ENCODE data around the gene STIMATE. TPM values are rescaled to one million over a fixed set of nuclear protein-coding genes. Genes with fewer than 3 reads are reported as not detected.

The STIMATE gene
- polyA plus RNA-seq, 6 donors from 2014 or later = 3.6 to 10.2 (median 5.9) TPM

- DNase-seq = no peak
- Mint-ChIP-seq H3K9me3 (peaks cover 0 to 2% (median 0%) of the 10 kb centered on the region in 7 donors), H3K27me3 (no peaks in the 10 kb centered on the region), H3K4me1 (peaks cover 0 to 10% (median 3%) of the 10 kb centered on the region in 3 donors), H3K36me3 (peaks cover 4 to 26% of the 10 kb centered on the region in 2 donors), H3K4me3 (no peak overlapping the region), H3K27ac (no peak overlapping the region)
- ATAC-seq (ENCODE audit: low read depth in 2 of 2) = no peak
Measured at GRCh38 chr3:52841981-52842340, 55.4 kb downstream of the STIMATE start.

DNA sequence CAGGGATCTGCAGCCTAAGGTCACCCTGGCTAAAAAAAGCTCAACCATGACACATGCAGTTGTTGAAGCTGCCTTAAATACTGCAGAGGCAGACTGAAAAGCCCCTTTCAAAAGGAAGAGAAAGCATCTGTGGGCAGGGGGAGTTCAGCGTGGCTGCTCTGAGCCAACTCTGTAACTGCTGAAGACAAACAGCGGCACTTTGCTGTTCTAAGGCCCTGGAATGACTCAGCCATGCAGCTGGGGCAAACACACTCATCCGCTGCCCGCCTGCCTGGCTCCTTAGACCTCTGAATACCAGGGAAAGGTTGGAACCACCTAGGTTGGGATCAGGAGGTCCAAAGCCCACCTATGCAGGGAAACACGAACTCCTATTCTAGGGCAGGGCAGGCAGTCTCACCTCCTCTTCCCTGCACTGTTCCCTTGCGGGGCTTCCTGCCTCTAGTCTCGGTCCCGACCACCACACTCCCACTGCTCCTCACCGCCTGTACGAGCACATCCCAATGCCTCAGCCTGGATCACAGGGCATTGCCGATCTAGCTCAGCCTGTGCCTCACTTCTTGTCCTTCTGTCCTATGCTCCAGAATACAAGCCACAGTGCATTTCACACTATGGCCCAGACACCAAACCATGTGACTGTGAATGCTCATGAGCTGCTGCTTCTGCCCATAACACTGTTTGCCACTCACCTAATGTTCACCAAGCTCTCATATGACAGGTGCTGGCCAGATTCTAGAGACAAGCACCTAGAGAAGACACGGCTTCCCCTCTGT, 56.0 kb downstream of the STIMATE start:
- no peaks in the 10 kb centered on the region for H3K27me3 Mint-ChIP-seq
- DNase-seq (no peak), ATAC-seq (ENCODE audit: low read depth in 2 of 2) (no peak)
- peak overlapping the region in 2 of 6 donors; percentile 47 to 66 for H3K27ac Mint-ChIP-seq
- peaks cover 0 to 2% (median 0%) of the 10 kb centered on the region in 7 donors for H3K9me3 Mint-ChIP-seq
- peaks cover 0 to 7% (median under 1%) of the 10 kb centered on the region in 3 donors for H3K4me1 Mint-ChIP-seq
- peaks cover 4 to 26% of the 10 kb centered on the region in 2 donors for H3K36me3 Mint-ChIP-seq
- H3K4me3 Mint-ChIP-seq = no peak overlapping the region

- Mint-ChIP-seq H3K9me3 (peaks cover 0 to 2% (median 0%) of the 10 kb centered on the region in 7 donors), H3K27me3 (no peaks in the 10 kb centered on the region), H3K4me1 (peaks cover 0 to 5% (median 0%) of the 10 kb centered on the region in 3 donors), H3K36me3 (peaks cover 4 to 26% of the 10 kb centered on the region in 2 donors), H3K4me3 (peak overlapping the region in 1 of 8 donors; percentile 69), H3K27ac (peak overlapping the region in 2 of 6 donors; percentile 10 to 86)
- ATAC-seq (ENCODE audit: low read depth in 2 of 2) = no peak
- DNase-seq = no peak
Measured at GRCh38 chr3:52839892-52840545, 57.3 kb downstream of the STIMATE start.

- Mint-ChIP-seq H3K9me3 (no peaks in the 10 kb centered on the region), H3K4me3 (no peak overlapping the region), H3K36me3 (peaks cover 4 to 26% of the 10 kb centered on the region in 2 donors), H3K27me3 (no peaks in the 10 kb centered on the region), H3K4me1 (peaks cover 0 to 5% (median 0%) of the 10 kb centered on the region in 3 donors), H3K27ac (no peak overlapping the region)
- DNase-seq (no peak), ATAC-seq (ENCODE audit: low read depth in 2 of 2) (no peak)
Measured at GRCh38 chr3:52839268-52839575, 58.1 kb downstream of the STIMATE start.

DNA sequence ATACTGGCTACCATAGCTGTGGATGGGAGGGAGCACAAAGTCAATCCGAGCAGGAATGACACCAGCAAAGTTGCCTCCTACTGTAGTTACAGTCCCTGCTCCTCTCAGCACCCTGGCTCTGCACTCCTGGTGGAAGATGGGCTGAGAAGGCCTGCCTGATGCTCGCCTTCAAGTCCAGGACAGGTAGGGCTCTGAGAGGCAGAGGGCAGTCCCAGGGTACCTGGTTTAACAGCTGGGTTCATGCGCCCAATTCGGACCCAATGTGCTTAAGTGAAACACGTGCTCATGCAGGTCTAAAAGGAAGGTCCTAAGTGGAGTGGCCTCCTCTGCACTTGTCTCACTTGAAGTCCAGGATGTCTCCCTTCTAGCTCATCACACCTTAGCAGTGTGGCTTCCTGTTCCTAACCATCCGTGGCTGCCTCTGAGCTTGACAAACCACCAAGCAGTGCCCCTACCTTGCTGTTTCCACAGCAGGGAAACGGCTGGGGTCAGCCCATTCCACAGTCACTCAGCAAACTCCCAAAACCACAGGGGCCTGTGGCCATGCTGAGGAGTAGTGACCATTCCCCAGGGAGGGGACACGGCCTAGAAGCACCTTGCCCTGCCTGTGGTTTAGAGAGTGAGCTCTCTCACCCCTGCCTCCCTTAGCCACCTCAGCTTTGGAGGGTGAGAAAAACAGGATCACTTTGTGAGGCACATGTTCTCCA, 58.6 kb downstream of the STIMATE start:
- Mint-ChIP-seq H3K36me3 (peaks cover 4 to 26% of the 10 kb centered on the region in 2 donors), H3K27ac (peak overlapping the region in 1 of 6 donors; percentile 26), H3K4me3 (no peak overlapping the region), H3K9me3 (no peaks in the 10 kb centered on the region), H3K4me1 (peaks cover 0 to 5% (median 0%) of the 10 kb centered on the region in 3 donors), H3K27me3 (no peaks in the 10 kb centered on the region)
- DNase-seq (no peak), ATAC-seq (ENCODE audit: low read depth in 2 of 2) (no peak)

DNA sequence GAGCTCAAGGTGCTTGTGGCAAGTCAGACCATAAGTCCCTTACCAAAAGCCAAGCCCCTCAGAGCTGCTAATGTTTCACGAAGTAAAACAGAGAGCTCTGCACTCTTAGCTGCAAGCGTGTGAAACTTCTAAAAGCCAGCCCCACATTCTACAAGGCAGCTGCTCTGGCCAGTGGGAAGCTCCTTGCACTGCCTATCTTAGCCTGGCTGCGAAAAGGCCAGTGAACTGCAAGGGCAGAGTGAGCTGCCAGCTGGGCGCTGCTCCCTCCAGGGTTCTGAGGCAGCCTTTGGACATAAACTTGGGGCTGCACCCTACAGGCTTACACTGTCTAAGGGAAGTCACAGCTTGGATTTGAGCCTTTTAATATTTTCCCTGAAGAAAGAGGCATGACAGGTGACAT, 60.4 kb downstream of the STIMATE start:
- ATAC-seq (ENCODE audit: low read depth in 2 of 2) (no peak), DNase-seq (no peak)
- H3K4me1 Mint-ChIP-seq = peaks cover 0 to 5% (median 0%) of the 10 kb centered on the region in 3 donors
- H3K36me3 Mint-ChIP-seq = peaks cover 4 to 17% of the 10 kb centered on the region in 2 donors
- peak overlapping the region in 2 of 6 donors; percentile 53 to 81 for H3K27ac Mint-ChIP-seq
- H3K27me3 Mint-ChIP-seq = no peaks in the 10 kb centered on the region
- H3K4me3 Mint-ChIP-seq = no peak overlapping the region
- no peaks in the 10 kb centered on the region for H3K9me3 Mint-ChIP-seq

GRCh38 chr3:52836471-52836845, 60.9 kb downstream of the STIMATE start:
- H3K9me3 Mint-ChIP-seq = no peaks in the 10 kb centered on the region
- peaks cover 0 to 5% (median 0%) of the 10 kb centered on the region in 3 donors for H3K4me1 Mint-ChIP-seq
- H3K27me3 Mint-ChIP-seq = no peaks in the 10 kb centered on the region
- H3K4me3 Mint-ChIP-seq = no peak overlapping the region
- DNase-seq = no peak
- peak overlapping the region in 2 of 6 donors; percentile 53 to 81 for H3K27ac Mint-ChIP-seq
- peaks cover 4 to 12% of the 10 kb centered on the region in 2 donors for H3K36me3 Mint-ChIP-seq
- no peak for ATAC-seq (ENCODE audit: low read depth in 2 of 2)

DNA sequence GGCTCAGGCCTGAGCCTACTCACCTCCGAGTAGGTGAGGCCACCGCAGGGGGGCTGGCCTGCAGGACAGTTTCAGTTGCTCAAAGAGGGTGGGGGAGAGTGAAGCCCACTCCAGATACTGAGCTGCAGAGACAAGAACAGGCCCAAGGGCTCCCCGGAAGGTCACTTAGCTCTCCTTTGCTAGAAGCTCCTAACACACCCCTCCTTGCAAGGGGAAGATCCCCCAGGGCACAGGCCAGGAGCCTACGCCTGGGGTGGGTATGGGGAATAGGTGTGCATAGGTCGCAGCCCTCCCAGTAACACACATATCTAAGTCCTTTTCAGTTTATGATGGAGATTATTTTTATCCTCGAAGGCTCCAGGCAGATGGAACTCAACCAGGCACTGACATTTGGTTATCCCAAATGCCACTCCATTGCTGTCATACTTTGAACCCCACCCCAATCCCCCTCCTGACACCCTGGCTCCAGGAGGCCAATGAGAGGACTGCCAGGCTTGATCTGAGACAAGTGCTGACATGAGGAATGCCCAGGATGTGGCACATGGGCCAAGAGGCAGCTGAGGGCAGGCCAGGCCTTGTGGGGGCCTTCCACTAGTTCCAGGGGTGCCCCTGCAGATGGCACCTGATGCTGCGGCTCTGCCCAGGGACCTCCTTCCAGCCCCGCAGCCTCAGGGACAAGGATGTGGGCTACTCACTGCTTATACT, 61.4 kb downstream of the STIMATE start:
- Mint-ChIP-seq H3K9me3 (no peaks in the 10 kb centered on the region), H3K4me3 (no peak overlapping the region), H3K27ac (no peak overlapping the region), H3K27me3 (no peaks in the 10 kb centered on the region), H3K36me3 (peaks cover 4 to 8% of the 10 kb centered on the region in 2 donors), H3K4me1 (peaks cover 0 to 5% (median 0%) of the 10 kb centered on the region in 3 donors)
- ATAC-seq (ENCODE audit: low read depth in 2 of 2) (no peak), DNase-seq (no peak)

DNA sequence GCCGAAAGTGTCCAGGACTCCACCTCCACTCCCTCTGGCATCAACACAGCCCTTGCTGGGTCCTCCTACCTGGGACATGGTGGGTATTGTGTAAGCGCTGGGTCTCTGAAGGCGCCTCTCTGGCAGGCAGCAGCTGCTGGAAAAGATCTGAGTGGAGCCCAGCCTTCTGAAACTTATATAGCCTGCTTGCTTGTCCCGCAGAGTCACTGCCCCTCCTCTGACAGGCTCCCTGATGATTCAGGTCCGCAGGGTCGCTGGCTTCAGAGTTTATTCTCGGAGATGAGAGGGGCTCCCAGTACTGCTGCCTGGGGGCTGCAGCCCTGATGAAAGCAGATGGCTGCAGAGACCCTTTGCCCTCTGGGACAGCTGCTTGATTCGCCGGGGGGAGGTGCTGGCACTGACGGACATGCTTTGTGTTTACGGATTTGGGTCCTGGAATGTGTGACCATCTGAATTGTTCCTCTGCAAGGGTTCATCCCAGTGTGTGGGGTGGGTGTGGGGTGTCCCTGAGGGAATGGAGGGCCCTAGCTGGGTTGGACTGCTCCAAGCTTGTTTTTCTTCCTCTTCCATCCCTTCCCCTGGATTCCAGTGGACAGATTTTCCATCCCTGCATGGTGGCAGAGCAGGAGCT, 62.4 kb downstream of the STIMATE start, which contains the start of gene MUSTN1:
MUSTN1 (minus strand) TSS at position 149 of the 631 bp plus-strand sequence; CDS start at position 78, 71 bp downstream.
- ATAC-seq (ENCODE audit: low read depth in 2 of 2) (no peak), DNase-seq (no peak)
- Mint-ChIP-seq H3K27me3 (no peaks in the 10 kb centered on the region), H3K9me3 (no peaks in the 10 kb centered on the region), H3K27ac (peak within 1 kb of the TSS in 1 of 6 donors; percentile 82), H3K36me3 (peaks cover 3 to 4% of the 10 kb centered on the region in 2 donors), H3K4me1 (peaks cover 0 to 5% (median 0%) of the 10 kb centered on the region in 3 donors), H3K4me3 (no peak within 1 kb of the TSS)

DNA sequence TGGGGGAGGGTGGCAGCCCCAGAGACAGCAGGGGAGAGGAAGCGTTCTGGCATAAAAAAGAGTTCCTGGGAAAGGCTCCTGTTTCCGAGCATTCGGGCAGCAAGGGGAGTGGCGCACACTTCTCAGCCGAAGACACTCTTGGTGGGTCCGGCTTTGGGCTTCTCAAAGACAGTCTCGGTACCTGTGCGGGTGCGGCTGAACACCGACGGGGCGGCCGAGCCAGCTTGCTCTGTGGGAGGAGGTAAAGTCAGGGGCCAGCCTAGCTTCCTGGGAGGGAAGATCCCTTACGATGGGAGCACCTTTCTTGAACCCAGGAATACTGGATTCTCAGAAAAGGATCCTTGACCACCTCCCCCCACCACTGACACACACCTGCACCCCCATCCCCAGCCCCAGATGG, 64.1 kb downstream of the STIMATE start:
- no peak overlapping the region for H3K4me3 Mint-ChIP-seq
- no peaks in the 10 kb centered on the region for H3K27me3 Mint-ChIP-seq
- H3K9me3 Mint-ChIP-seq = no peaks in the 10 kb centered on the region
- no peak for ATAC-seq (ENCODE audit: low read depth in 2 of 2)
- H3K4me1 Mint-ChIP-seq = no peaks in the 10 kb centered on the region
- no peak for DNase-seq
- H3K27ac Mint-ChIP-seq = no peak overlapping the region
- peaks cover 0 to 4% of the 10 kb centered on the region in 2 donors for H3K36me3 Mint-ChIP-seq

DNA sequence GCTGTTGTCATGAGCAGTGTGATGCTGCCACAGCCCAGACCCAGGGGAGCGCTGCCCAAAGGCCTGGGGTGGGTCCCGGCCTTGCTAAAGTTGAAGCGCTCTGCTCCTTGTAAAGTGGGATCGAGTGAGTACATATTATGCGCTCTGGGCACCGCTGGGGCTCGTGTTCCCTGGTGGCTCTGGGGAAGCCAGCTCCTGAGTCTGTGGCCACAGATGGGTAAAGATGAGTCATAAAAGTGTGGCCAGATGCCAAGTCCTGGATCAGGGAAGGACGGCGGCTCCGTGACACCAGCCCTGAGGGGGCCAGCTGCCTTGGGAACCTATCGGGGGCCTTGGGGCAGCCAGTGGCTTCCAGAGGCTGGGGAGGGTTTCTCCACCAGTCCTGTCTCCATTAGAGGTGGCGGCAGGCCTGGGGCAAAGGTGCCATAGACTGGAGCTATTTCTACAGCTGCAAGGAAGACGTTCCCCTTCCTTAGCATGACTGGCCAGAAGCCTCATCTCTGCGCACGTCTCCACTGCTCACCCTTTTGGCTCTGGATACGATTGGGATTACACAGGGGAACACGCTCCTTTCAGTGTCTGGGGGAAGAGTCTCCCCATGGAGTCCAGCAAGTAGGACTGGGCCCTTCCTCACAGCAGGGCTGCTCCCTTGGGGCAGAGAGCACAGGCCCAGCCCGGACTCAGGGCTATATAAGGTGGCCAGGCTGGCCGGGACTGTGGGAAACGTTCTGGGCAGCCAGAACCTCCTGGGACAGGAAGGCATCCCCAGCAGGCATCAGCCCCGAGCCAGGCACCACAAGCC, 65.6 kb downstream of the STIMATE start:
- ATAC-seq (ENCODE audit: low read depth in 2 of 2) (no peak), DNase-seq (no peak)
- Mint-ChIP-seq H3K27ac (no peak overlapping the region), H3K4me3 (no peak overlapping the region), H3K4me1 (no peaks in the 10 kb centered on the region), H3K36me3 (no peaks in the 10 kb centered on the region), H3K27me3 (no peaks in the 10 kb centered on the region), H3K9me3 (no peaks in the 10 kb centered on the region)

DNA sequence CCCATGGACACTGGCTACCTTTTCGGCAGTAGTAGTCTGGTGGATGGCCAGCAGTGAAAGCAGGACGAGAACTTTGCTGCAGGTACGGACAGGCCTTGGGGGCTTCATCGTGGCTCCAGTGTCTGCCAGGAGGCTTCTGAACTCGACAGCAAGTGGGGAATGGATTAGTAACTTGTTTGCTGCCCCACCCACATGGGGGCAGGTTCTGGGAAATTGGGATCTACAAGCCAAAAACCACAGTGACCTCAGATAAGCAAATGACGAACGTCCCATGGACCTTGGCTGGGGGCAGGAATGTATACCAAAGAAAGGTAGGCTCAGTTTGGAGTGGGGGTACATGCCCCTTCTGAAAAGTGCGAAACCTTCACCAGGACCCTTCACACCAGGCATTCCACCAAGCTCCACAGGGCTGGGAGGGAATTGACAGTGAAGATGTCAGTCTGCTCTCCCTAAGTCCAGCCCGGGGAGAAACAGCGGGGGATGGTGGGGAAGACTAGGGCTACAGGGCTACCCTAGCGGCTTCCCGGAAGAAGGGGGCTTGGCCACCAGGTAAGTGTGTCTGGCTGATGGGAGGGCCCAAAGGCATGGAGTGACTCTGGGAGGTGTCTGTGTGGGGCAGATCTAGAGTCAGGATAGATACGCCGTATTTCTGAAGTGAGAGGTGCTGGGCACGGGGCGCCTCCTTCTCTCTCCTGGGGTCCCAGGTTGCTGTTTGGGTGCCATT, 66.7 kb downstream of the STIMATE start, which contains the start of gene ITIH4:
ITIH4 (minus strand) TSS at position 138 of the 724 bp plus-strand sequence; CDS start at position 108, 30 bp downstream.
- Mint-ChIP-seq H3K9me3 (no peaks in the 10 kb centered on the region), H3K27me3 (no peaks in the 10 kb centered on the region), H3K36me3 (no peaks in the 10 kb centered on the region), H3K27ac (peak within 1 kb of the TSS in 2 of 6 donors; percentile 57 to 63), H3K4me1 (no peaks in the 10 kb centered on the region), H3K4me3 (peak within 1 kb of the TSS in 1 of 8 donors; percentile 29)
- no peak for ATAC-seq (ENCODE audit: low read depth in 2 of 2)
- no peak for DNase-seq

Data from naive B cell (primary cell).